ENCODE data around the gene GALNT1.

The GALNT1 gene

DNA sequence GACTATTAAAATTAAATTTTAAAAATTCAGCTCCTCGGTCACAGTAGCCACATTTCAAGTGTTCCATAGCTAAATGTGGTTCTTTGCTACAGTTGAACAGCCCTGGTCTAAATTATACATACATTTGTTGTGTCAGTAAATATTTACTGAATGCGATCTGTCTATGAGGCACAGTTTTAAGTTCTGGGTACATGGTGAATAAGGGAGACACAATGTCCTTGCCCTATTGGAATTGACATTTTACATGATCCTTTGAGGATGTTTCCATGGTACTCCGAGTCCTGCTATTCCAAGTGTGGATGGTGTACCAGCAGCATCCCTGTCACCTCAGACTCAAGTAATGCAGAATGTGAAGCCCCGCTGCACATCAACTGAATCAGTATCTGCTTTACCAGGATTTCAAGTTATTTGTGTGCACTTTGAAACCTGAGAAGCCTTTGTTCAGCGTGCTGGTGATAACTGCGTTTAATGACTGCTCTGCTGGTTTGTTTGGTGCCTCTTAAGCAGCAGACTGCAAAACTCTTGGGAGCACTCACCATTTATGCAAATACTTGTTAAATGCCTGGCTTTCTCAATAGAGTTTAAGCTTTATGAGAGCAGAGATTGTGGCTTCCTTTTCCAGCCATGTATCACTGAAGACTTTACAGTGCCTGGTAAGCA is 1.5 kb downstream of the GALNT1 start:
- no peak for DNase-seq (ENCODE audit: low spot score)

DNA sequence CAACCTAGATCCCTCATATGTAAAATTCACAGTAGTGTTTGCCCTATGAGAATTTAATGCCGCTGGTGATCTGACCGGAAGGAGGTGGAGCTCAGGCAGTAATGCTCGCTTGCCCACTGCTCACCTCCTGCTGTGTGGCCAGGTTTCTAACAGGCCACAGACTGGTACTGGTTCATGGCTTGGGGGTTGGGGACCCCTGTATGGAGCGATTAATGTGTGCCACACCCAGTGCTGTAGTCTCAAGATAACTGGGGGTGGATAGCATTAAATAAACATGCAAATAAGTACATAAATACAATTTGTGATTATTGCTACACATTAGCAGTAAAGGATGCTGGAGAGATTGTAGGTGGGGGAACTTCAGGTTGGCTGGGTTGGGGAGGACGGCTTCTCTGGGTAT is 3.2 kb downstream of the GALNT1 start:
- no peak for DNase-seq (ENCODE audit: low spot score)

DNA sequence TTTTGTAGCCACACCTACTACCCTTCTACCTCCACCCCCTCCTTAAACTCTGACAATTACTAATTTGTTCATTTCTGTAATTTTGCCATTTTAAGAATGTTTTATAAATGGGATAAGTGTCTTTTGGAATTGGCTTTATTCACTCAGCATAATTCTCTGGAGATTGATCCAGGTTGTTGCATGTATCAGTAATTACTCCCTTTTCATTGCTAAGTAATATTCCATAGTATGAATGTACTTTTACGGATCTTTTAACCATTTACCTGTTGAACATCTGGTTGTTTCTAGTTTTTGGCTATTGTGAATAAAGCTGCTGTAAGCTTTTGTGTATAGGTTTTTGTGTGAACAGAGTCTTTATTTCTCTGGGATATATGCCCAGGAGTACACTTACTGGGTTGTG is 4.1 kb downstream of the GALNT1 start:
- DNase-seq (ENCODE audit: low spot score) = no peak

DNA sequence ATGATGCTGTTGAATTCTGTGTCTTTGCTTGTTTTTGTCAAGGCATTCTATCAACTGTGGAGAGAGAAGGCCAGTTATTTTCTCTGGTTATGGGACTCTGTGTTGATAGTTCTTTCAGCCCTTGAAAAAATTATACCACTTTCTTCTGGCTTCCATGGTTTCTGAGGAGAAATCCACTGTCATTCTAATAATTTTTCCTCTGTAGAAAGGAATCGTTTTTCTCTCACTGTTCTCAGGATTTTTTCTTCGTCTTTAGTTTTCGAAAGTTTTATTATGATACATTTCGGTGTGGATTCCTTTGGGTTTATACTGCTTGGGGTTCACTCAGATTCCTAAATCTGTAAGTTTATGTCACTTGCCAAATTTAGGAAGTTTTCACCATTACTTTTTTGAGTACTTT is 6.6 kb downstream of the GALNT1 start:
- DNase-seq (ENCODE audit: low spot score) = no peak

DNA sequence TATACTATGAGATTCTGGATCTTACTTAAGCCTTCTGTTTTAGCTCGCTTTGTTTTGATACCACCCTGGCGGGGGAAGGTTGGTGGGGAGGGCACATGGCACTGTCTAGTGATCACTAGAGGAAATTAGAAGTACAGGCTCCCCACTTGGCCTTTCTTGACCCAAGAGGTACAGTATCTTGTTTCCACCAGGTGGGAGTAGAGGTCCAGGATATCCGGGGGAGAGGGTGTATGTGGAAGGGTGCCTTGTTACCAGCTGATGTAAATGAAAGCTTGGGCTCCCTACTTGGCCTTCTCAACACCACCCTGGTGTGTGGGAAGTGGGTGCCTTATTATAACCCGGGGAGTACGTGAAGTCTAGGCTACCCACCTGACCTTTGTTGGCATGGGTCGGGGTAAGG is 7.5 kb downstream of the GALNT1 start:
- DNase-seq (ENCODE audit: low spot score) = no peak

DNA sequence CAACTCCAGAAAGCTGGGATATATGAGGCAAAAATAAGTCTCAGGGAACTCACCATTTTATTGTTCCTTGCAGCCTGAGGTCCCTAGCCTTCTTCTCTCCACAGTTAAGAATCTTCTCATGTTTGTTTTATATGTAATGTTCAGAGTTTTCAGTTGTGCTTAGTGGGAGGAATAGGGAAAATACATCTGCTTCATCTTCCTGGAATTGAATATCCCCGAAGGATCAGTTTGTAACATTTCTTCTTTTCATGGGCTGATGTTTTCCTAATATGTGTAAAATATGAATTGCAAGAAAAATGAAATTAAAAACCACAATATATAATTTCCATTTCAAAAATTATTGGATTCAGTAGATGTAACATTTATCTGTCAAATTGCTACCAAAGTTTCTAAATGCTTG is 8.0 kb downstream of the GALNT1 start:
- DNase-seq (ENCODE audit: low spot score) = no peak

DNA sequence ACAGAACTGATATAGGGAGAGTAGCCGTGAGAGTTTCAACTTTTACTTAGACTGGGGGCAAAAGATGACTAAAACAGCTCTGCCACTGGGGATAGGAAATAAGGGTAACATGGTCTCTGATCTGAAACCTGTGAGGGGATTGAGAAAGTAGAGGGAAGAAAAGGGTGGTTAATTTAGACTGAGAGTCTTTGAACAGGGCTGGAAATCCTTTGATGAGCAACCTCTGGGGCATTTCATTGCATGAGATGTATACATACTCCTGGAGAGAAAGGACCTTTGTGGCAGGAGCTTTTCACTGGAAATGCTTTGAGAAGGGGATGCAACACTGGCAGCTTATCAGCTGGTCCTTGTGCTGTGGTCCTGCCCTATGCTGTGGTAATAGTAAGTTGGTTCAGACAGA is 9.4 kb downstream of the GALNT1 start:
- no peak for DNase-seq (ENCODE audit: low spot score)

DNA sequence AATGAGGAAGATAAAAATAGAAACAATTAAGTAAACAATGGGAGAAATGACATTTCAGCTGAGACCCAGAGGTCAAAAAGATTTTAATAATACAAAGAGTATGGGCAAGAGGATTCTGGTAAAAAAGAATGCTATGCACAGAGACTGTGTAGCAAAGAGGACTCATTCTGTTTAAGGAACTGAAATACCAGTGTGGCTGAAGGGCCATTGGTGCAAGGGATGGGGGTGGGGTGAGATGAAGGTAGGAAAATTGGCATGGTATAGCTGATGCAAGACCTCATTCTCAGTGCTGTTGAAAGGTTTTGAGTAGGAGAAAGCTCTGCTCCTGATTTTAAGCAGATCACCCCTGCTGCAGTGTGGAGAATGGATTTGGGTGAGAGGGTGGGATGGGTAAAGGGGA is 10.8 kb downstream of the GALNT1 start:
- no peak for DNase-seq (ENCODE audit: low spot score)

DNA sequence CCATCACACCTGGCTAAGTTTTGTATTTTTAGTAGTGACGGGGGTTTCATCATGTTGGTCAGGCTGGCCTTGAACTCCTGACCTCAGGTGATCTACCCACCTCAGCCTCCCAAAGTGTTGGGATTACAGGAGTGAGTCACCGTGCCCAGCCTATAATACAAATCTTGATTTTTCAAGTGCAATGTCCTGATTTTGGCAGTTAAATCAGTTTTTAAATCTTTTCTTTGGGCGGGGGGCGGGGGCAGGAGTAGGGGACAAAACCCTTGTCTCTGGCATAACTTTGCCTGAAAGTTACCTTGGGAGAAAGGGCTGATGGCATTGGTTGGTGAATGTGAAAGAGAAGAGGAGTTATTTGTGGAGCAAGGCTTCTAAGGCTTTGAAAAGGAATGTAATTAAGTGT is 12.3 kb downstream of the GALNT1 start:
- DNase-seq (ENCODE audit: low spot score) = no peak

DNA sequence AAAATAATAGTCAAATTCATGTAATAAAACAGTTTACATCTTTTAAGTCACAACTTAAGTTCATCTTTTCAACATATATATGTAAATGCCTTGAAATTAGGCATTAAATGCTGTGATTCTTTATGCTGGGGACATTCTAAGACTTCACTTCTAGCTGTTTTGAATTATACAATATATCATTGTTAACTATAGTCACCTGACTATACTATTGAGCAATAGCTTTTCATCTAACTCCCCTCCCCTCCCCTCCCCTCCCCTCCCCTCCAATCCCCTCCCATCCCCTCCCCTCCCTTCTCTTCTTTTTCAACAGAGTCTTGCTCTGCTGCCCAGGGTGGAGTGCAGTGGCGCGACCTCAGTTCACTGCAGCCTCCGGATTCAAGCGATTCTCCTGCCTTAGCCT is 16.2 kb downstream of the GALNT1 start:
- DNase-seq (ENCODE audit: low spot score) = no peak

DNA sequence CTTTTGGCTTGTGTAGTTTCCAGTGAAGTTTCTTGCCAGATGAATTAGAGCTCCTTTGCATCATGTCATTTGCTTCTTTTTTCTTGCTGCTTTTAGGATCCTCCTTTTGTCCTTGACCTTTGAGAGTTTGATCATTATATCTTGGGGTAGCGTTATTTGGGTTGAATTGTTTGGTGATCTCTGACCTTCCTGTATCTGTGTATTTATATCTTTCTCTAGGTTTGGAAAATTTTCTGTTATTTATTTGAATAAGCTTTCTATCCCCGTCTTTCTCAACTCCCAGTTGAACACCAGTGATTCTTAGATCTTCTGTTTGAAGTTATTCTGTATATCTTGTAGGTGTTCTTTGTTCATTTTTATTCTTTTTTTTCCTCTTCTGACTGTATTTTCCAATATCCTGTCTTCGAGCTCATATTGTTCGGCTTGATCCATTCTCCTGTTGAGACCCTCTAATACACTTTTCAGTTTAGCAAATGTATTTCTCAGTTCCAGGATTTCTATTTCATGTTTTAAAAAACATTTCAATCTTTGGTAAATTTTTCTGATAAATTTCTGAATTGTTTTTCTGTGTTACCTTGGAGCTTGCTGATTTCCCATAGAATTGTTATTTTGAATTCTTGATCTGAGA is 20.8 kb downstream of the GALNT1 start:
- no peak for DNase-seq (ENCODE audit: low spot score)

DNA sequence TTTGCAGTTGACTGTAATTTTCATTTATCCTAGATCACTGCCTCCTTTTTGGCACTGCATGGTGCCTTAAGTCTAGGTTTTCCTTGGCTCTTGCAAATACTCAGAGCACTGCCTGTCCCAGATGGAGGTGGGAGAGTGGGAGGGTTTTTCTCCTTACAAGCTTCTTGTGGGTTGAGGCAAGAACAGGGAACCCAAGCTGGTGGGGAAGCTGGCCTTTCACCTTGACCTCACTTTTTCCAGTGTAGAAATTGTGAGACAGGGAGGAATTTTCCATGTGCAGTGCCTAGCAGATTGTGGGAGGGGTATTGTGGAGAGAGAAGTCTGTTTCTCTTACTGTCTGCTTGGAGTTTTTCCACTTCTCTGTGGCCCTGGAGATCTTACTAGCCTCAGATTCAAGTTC is 21.5 kb downstream of the GALNT1 start:
- DNase-seq (ENCODE audit: low spot score) = no peak

DNA sequence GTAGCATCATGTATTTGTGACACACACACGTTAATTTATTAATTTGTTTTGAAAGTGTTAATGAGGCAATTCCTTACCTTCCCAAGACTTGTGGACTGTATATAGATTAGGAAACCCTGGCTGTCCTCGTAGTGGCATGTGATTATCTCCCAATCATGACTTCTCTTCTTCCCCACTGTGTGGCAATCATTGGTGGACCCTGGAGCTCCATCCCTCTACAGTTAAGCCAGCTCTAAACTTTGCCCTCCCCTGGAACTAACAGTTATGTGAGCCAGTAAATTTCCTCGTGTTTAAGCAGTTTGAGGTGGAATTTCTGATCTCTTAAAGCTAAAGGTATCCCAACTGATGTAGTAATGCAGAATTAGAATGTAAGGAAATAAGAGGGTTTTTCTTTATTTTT is 22.0 kb downstream of the GALNT1 start:
- DNase-seq (ENCODE audit: low spot score) = no peak

DNA sequence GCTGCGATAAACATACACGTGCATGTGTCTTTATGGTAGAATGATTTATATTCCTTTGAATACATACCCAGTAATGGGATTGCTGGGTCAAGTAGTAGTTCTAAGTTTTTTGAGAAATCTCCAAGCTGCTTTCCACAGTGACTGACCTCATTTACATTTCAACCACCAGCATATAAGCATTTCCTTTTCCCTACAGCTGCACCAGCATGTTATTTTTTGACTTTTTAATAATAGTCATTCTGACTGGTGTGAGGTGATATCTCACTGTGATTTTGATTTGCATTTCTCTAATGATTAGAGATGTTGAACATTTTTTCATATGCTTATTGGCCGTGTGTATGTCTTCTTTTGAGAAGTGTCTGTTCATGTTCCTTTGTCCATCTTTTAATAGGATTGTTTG is 22.8 kb downstream of the GALNT1 start:
- no peak for DNase-seq (ENCODE audit: low spot score)

DNA sequence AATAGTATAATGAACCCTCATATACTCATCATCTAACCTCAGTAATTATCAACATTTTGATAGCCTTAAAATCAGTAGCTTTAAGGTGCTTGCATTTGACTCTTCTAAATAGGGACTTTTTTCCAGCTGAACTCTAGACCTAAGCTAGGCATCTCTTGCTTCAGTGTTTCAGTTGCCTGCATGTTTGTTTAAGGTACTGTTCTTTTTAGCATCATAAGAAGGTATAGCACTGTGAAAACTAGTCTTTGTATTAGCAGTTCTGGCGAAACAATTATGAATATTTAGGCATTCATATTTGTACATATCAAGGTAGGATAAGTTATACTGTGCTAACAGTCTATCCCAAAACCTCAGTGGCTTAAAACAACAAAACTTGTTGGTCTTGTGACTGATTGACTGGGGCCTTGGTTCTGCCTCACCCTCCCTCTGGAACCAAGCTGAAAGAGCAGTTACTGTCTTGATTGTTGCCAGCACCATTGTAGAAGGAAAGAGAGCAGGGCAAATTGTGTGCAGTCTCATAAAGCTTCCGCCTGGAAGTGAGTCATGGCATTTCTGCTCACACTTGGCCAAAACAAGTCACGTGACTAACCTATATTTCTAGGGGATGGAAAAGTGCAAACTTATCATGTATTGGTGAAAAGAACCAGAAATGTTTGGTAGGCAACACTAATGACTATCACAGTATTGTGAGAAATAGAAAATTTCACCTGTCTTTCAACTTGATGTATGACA is 24.3 kb downstream of the GALNT1 start:
- no peak for DNase-seq (ENCODE audit: low spot score)

DNA sequence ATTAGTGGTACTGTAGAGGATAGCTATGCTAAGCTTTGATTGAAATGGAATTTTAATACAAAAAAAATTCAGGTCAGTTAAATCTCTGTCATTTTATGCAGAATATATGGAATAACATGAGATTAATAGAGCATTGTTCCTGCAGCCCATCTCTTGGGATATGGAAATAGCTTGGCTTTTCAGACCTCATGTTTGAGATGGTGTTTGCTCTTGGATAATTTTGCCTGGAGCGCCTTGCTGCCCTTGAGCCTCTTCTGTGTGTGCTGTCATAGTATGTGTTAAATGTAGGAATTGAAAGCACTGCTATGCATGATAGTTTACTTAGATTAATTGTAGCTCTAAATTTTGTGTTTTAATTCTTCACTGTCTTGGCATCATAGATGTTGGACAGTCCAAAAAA is 27.7 kb downstream of the GALNT1 start:
- DNase-seq (ENCODE audit: low spot score) = no peak

DNA sequence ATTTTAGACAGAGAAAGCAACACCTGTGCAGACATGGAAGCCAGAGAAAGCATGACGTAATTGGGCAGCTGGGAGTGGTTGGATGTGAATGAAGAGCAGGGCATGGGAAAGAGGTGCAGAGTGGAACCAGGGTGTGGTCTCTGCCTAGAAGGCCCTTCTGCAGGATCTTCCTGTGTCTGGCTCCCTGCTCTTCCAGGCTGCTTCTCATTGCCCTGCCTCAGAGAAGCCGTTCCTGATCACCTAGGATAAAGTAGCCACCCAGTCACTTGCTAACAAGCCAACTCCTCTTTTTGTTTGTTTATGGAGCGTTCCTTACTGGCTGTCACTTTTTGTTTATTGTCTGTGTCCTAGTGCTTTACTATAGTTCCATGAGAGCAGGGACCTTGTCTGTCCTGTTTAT is 28.5 kb downstream of the GALNT1 start:
- DNase-seq (ENCODE audit: low spot score) = no peak

DNA sequence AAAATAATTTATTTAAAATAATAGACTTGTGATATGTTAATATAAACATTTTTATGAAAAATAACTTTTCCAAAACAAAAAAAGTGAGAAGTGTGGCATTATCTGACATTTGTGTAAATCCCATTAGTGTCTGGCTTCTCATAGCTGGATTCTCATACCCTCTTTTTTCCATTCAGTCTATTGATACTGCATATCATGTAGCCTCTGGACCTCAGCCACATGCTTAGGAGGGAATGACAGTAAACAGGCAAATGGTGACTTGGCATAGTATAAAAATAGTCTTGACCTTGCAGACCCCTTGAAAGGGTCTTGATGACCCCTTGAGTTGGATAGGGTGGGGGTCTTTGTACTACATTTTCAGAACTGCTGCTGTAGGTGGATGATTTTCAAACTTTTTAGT is 29.2 kb downstream of the GALNT1 start:
- no peak for DNase-seq (ENCODE audit: low spot score)

DNA sequence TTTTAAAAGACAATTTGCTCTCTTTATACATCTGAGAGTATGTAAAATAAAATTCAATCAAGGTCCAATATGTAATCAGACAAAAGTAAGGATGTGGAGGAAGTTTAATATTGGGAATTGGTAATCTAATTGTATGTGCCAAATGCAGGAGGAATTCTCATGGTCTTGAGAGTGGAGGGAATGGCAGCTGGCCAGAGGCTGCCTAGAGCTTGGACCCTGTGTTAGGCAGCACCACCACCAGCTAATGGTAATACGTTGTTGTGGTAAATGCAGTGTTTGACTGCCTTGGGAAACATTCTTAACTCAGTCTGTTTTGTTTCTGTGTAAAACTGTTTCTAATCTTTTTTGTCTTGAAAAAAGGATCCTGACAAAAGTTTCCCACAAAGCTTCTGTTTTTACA is 30.0 kb downstream of the GALNT1 start:
- DNase-seq (ENCODE audit: low spot score) = no peak

DNA sequence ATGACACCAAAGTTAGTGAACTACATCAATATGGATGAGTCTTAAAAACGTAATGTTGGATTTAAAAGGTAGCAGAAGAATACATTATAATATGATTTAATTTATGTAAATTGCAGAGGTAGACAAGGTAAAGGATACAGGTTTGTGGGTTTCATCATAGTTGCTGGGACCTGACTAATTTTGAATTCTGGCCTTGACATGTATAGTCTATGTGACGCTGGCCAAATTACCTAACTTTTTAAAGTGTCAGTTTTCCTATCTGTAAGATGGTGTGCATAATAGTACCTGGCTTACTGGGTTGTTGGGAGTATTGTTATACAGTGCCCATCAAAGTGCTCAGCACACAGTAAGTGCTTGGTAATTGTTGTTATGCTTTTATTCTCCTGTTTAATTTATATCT is 34.5 kb downstream of the GALNT1 start:
- no peak for DNase-seq (ENCODE audit: low spot score)

DNA sequence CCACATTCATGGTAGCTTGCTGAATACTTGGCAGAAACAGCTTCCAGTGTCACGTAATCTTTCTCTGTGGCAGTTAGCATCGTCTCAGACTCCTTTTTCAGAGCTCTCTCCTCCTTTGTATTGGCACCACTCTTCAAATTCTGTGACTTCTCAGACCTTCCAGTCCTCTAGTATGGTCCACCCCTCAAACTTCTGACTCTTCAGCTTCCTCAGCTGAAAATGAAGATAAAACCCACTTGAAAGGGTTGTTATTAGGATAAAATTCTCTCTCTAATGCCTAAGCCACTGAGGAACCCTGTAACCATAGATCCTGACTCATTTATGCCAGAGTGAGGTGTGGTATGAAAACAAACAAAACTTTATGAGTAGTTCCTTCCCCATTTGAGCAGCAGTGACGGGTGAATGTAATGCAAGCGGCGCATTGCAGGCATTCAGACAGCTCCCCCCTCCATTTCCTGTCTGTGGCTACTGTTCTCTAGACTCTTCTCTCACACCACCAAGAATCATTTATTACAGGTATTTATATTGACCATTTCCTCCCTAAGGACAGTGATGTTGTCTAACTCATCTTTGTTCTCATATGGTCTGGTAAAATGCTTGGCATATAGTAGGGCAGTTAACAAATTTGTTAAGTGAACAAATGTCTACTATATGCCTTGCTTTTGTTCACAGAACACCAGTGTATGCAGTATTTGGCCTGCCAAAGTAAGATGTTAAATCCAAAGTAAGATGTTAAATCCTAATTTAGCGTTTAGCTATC is 35.3 kb downstream of the GALNT1 start:
- DNase-seq (ENCODE audit: low spot score) = no peak

DNA sequence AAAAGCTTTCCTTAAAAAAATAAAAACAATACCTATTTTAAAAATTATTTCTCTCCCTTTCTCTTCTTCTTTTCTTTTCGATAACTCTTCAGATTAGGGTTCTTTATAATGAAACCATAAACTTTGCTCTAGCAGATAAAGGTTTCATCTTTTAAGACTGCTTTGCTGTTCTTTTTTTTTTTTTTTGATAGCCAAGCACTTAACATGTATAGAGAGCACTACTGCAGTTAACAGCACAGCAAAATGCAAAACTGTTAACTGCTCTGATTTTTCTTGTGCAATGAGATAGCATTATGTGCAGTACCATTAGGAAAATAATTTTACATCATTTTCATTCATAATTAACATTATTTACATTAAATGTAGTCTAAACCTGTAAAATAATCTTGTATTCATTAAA is 36.3 kb downstream of the GALNT1 start:
- no peak for DNase-seq (ENCODE audit: low spot score)

DNA sequence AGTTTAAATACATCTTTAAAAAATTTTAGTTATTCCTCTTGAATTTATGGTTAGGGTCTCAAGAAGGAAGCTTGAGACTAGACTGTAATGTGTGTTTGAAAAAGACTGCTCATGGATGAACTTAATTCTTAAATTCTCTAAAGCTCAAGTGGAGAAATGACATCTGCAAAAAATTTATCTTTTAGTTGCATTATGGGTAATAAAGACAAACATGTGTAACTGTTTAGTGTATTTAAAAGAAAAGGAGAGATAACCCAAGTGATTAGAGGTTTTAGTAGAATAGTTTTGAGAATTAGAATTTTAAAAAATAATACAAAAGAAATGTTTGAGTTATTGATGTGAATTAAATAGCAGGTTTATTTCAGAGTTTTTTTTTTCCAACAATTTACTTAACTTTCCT is 36.7 kb downstream of the GALNT1 start:
- DNase-seq (ENCODE audit: low spot score) = no peak

All from D341Med (cell line).